H9 (cell line): Measurements from ENCODE around the gene RBBP7. TPM values are rescaled to one million over a fixed set of nuclear protein-coding genes. Genes with fewer than 3 reads are reported as not detected.
"Not testable (repeated sequence)": the region's sequence is repeated elsewhere in the genome, so short reads cannot be mapped to it uniquely, and the experiment has no call there.

Source experiments
- DNase-seq: peaks from one replicate; pipeline ENCODE4 v3.0.0-alpha.2; 2017
- H2AFZ ChIP-seq: one replicate; pipeline ENCODE4 v1.6.1; 2013; ENCODE audit warnings: mild to moderate bottlenecking, low read length, control low read depth, moderate library complexity
- H2AK5ac ChIP-seq: 2 replicates; pipeline ENCODE4 v1.6.1; 2013; ENCODE audit warnings: low read length, control low read depth, mixed read lengths; ENCODE audit not compliant: insufficient read length
- H2BK120ac ChIP-seq: one replicate; pipeline ENCODE4 v1.6.1; 2013; ENCODE audit warnings: low read depth, mild to moderate bottlenecking, low read length, control low read depth, inconsistent platforms; ENCODE audit not compliant: poor library complexity, severe bottlenecking
- H2BK12ac ChIP-seq: 2 replicates; pipeline ENCODE4 v1.6.1; 2013; ENCODE audit warnings: low read length, control low read depth, mixed read lengths, low read depth; ENCODE audit not compliant: insufficient read length
- H2BK15ac ChIP-seq: 2 replicates; pipeline ENCODE4 v1.6.1; 2013; ENCODE audit warnings: low read depth, low read length, control low read depth
- H2BK20ac ChIP-seq: one replicate; pipeline ENCODE4 v1.6.1; 2013; ENCODE audit warnings: low read depth, mild to moderate bottlenecking, low read length, control low read depth, inconsistent platforms; ENCODE audit not compliant: poor library complexity, severe bottlenecking
- H2BK5ac ChIP-seq: 2 replicates; pipeline ENCODE4 v1.6.1; 2013; ENCODE audit warnings: low read length, control low read depth, mixed read lengths; ENCODE audit not compliant: insufficient read length
- H3K14ac ChIP-seq: 2 replicates; pipeline ENCODE4 v1.6.1; 2013; ENCODE audit warnings: low read length, control low read depth; ENCODE audit not compliant: insufficient read depth
- H3K18ac ChIP-seq: 2 replicates; pipeline ENCODE4 v1.6.1; 2013; ENCODE audit warnings: low read depth, mild to moderate bottlenecking, mixed read lengths, low read length, control low read depth; ENCODE audit not compliant: insufficient read length
- H3K23ac ChIP-seq: 2 replicates; pipeline ENCODE4 v1.6.1; 2013; ENCODE audit warnings: low read length, control low read depth, mixed read lengths, low read depth; ENCODE audit not compliant: insufficient read length
- H3K23me2 ChIP-seq: 2 replicates; pipeline ENCODE4 v1.6.1; 2013; ENCODE audit warnings: low read depth, mild to moderate bottlenecking, mixed read lengths, low read length, control low read depth; ENCODE audit not compliant: insufficient read length, poor library complexity, severe bottlenecking
- H3K27ac ChIP-seq: 2 replicates; pipeline ENCODE4 v1.5.1; 2013; ENCODE audit warnings: low read length, control low read depth, mixed read lengths, low read depth; ENCODE audit not compliant: insufficient read length
- H3K27me3 ChIP-seq: 2 replicates; pipeline ENCODE4 v1.6.1; 2013; ENCODE audit warnings: low read length, control low read depth, inconsistent platforms; ENCODE audit not compliant: insufficient read depth
- H3K4ac ChIP-seq: 2 replicates; pipeline ENCODE4 v1.6.1; 2013; ENCODE audit warnings: low read depth, mild to moderate bottlenecking, control low read depth, inconsistent platforms, low read length, moderate library complexity
- H3K4me1 ChIP-seq: 2 replicates; pipeline ENCODE4 v1.6.1; 2013; ENCODE audit warnings: low read length, control low read depth, inconsistent platforms; ENCODE audit not compliant: insufficient read depth
- H3K4me2 ChIP-seq: 2 replicates; pipeline ENCODE4 v1.6.1; 2013; ENCODE audit warnings: low read length, control low read depth, mixed read lengths; ENCODE audit not compliant: insufficient read length, insufficient read depth
- H3K56ac ChIP-seq: 2 replicates; pipeline ENCODE4 v1.6.1; 2013; ENCODE audit warnings: low read depth, mild to moderate bottlenecking, mixed read lengths, low read length, control low read depth; ENCODE audit not compliant: insufficient read length
- H3K79me1 ChIP-seq: 2 replicates; pipeline ENCODE4 v1.6.1; 2013; ENCODE audit warnings: low read depth, mild to moderate bottlenecking, moderate library complexity, low read length, control low read depth, inconsistent platforms; ENCODE audit not compliant: insufficient read depth, poor library complexity, severe bottlenecking
- H3K79me2 ChIP-seq: 2 replicates; pipeline ENCODE4 v1.6.1; 2013; ENCODE audit warnings: low read length, control low read depth, inconsistent platforms; ENCODE audit not compliant: insufficient read depth
- H3K9ac ChIP-seq: 2 replicates; pipeline ENCODE4 v1.6.1; 2013; ENCODE audit warnings: low read length, control low read depth, mixed read lengths; ENCODE audit not compliant: insufficient read length; ENCODE audit errors: extremely low read depth
- H3K9me3 ChIP-seq: one replicate; pipeline ENCODE4 v1.6.1; 2013; ENCODE audit warnings: low read depth, low read length, inconsistent platforms; ENCODE audit not compliant: control insufficient read depth
- H3T11ph ChIP-seq: one replicate; pipeline ENCODE4 v1.6.1; 2013; ENCODE audit warnings: mild to moderate bottlenecking, low read length, control low read depth, inconsistent platforms
- H4K20me1 ChIP-seq: one replicate; pipeline ENCODE4 v1.6.1; 2013; ENCODE audit not compliant: control insufficient read depth, insufficient read length, insufficient read depth
- H4K5ac ChIP-seq: 2 replicates; pipeline ENCODE4 v1.6.1; 2013; ENCODE audit warnings: low read depth, mild to moderate bottlenecking, mixed read lengths, low read length, control low read depth; ENCODE audit not compliant: insufficient read length
- H4K8ac ChIP-seq: replicated peaks from 2 replicates; pipeline ENCODE4 v1.6.1; 2013; ENCODE audit warnings: low read length, control low read depth, mixed read lengths, low read depth; ENCODE audit not compliant: insufficient read length
- H4K91ac ChIP-seq: 2 replicates; pipeline ENCODE4 v1.6.1; 2013; ENCODE audit warnings: low read depth, mild to moderate bottlenecking, moderate library complexity, mixed read lengths, low read length, control low read depth; ENCODE audit not compliant: insufficient read length
- H3K27ac Mint-ChIP-seq, 3 experiments: 2 replicates in 2 of 3; 3 replicates in 1 of 3; pipeline ENCODE4 v1.8.0; 2020 to 2021; ENCODE audit warnings: mixed read lengths in 3 of 3, mild to moderate bottlenecking in 1 of 3, moderate library complexity in 1 of 3
- H3K27me3 Mint-ChIP-seq: 2 replicates; pipeline ENCODE4 v1.8.0; 2021; ENCODE audit warnings: low read depth, mild to moderate bottlenecking, moderate library complexity, mixed read lengths
- H3K36me3 Mint-ChIP-seq, 3 experiments: 2 replicates in 2 of 3; 3 replicates in 1 of 3; pipeline ENCODE4 v1.8.0; 2020 to 2021; ENCODE audit warnings: low read depth in 3 of 3, mixed read lengths in 3 of 3; ENCODE audit not compliant: insufficient read depth in 1 of 3
- H3K4me1 Mint-ChIP-seq, 2 experiments: 2 replicates each; pipeline ENCODE4 v1.8.0; 2020; ENCODE audit warnings: mixed read lengths in 2 of 2
- H3K4me3 Mint-ChIP-seq, 2 experiments: 2 replicates in 1 of 2; 3 replicates in 1 of 2; pipeline ENCODE4 v1.8.0; 2020 to 2021; ENCODE audit warnings: mild to moderate bottlenecking in 2 of 2, mixed read lengths in 2 of 2, moderate library complexity in 1 of 2
- H3K9me3 Mint-ChIP-seq, 2 experiments: 2 replicates in 1 of 2; 3 replicates in 1 of 2; pipeline ENCODE4 v1.8.0; 2020; ENCODE audit warnings: mild to moderate bottlenecking in 2 of 2, mixed read lengths in 2 of 2, moderate library complexity in 1 of 2
- WGBS: extraction: QIAGEN DNeasy Blood & Tissue Kit; methylation state at CpG from one replicate; pipeline ENCODE4 v1.1.7; 2013; ENCODE audit warnings: missing lambda C conversion rate, low lambda C conversion rate, mixed read lengths; ENCODE audit not compliant: insufficient read length; ENCODE audit errors: extremely low coverage; 5-methylcytosine and 5-hydroxymethylcytosine counted together
- total RNA-seq: library from RNA; stranded (reverse); gene quantifications from 2 replicates; pipeline ENCODE4 v1.2.1, GENCODE V29; 2021
- TF ChIP-seq, protein P1 (sequence below): fragments of 200-600 bp; sonication (generic); conservative IDR thresholded peaks from 3 replicates; pipeline ENCODE4 v1.8.0; 2021; ENCODE audit warnings: antibody characterized with exemption, mild to moderate bottlenecking

Gene RBBP7
- total RNA-seq, 1 experiment from 2014 or later, result 249 TPM

GRCh38 chrX:16856744-16857143 is 13.4 kb downstream of the RBBP7 start:
- Histone ChIP-seq H4K91ac (no peak overlapping the region), H2BK5ac (no peak overlapping the region), H3K4me2 (no peak overlapping the region), H3K27ac (no peak overlapping the region), H4K5ac (no peak overlapping the region), H2BK20ac (no peak overlapping the region), H3K79me1 (peaks cover 7% of the 10 kb centered on the region), H3K14ac (no peak overlapping the region), H3K27me3 (no peaks in the 10 kb centered on the region), H2AFZ (no peak overlapping the region), H3K18ac (no peak overlapping the region), H3K56ac (no peak overlapping the region), H2BK120ac (no peak overlapping the region), H2BK12ac (no peak overlapping the region), H3K4me1 (no peaks in the 10 kb centered on the region), H3K23ac (no peak overlapping the region), H3K79me2 (peaks cover 13% of the 10 kb centered on the region; the same call in 1 of the 2 replicates), H4K8ac (no peak overlapping the region), H3K9me3 (no peaks in the 10 kb centered on the region), H3T11ph (no peak overlapping the region), H2AK5ac (no peak overlapping the region), H4K20me1 (no peaks in the 10 kb centered on the region), H3K4ac (no peak overlapping the region), H3K23me2 (no peaks in the 10 kb centered on the region), H3K9ac (no peak overlapping the region), H2BK15ac (no peak overlapping the region)
- Mint-ChIP-seq H3K27me3 (no peaks in the 10 kb centered on the region), H3K4me1 (peaks cover 4 to 5% of the 10 kb centered on the region in 2 experiments; a peak in 2 of 4 replicates), H3K27ac (0 out of 7 replicates have a peak overlapping the region, but pooled peaks of 1 of the 3 experiments have one; percentile 4), H3K9me3 (peaks cover 3% of the 10 kb centered on the region in 2 experiments; a peak in 3 of 5 replicates), H3K36me3 (peaks cover 75 to 95% (median 92%) of the 10 kb centered on the region in 3 experiments), H3K4me3 (no peak overlapping the region)
- no peak for DNase-seq
- TF ChIP-seq, protein P1, sequence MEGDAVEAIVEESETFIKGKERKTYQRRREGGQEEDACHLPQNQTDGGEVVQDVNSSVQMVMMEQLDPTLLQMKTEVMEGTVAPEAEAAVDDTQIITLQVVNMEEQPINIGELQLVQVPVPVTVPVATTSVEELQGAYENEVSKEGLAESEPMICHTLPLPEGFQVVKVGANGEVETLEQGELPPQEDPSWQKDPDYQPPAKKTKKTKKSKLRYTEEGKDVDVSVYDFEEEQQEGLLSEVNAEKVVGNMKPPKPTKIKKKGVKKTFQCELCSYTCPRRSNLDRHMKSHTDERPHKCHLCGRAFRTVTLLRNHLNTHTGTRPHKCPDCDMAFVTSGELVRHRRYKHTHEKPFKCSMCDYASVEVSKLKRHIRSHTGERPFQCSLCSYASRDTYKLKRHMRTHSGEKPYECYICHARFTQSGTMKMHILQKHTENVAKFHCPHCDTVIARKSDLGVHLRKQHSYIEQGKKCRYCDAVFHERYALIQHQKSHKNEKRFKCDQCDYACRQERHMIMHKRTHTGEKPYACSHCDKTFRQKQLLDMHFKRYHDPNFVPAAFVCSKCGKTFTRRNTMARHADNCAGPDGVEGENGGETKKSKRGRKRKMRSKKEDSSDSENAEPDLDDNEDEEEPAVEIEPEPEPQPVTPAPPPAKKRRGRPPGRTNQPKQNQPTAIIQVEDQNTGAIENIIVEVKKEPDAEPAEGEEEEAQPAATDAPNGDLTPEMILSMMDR, result no peak

- H3K4ac ChIP-seq, H2BK5ac ChIP-seq, H3K14ac ChIP-seq, H4K8ac ChIP-seq, H4K20me1 ChIP-seq, H2BK20ac ChIP-seq, H3K27me3 Mint-ChIP-seq, H3K4me1 ChIP-seq, H2BK12ac ChIP-seq, H3T11ph ChIP-seq, H3K79me1 ChIP-seq, H4K91ac ChIP-seq, H4K5ac ChIP-seq, H3K9ac ChIP-seq, H3K9me3 Mint-ChIP-seq, H3K23ac ChIP-seq, H3K4me2 ChIP-seq, H3K4me1 Mint-ChIP-seq, H2BK120ac ChIP-seq, DNase-seq, H3K56ac ChIP-seq, H3K27ac ChIP-seq, H3K4me3 Mint-ChIP-seq, H2AK5ac ChIP-seq, H3K9me3 ChIP-seq, H3K27me3 ChIP-seq, H3K18ac ChIP-seq, H2BK15ac ChIP-seq, H3K23me2 ChIP-seq, H2AFZ ChIP-seq: not testable (repeated sequence)
- Mint-ChIP-seq H3K27ac (peak overlapping the region in 2 of 3 experiments; percentile 71 to 76; a peak in 1 of 7 replicates), H3K36me3 (peaks cover 73 to 95% (median 91%) of the 10 kb centered on the region in 3 experiments)
- no CpG with 5 or more reads among the region's 2 CpGs for WGBS
- H3K79me2 ChIP-seq, result peaks cover 13% of the 10 kb centered on the region; the same call in 1 of the 2 replicates
Measured at GRCh38 chrX:16856076-16856404, 14.1 kb downstream of the RBBP7 start.
